Keratinocyte (primary cell): Measurements from ENCODE around the gene ZNF285. TPM values are rescaled to one million over a fixed set of nuclear protein-coding genes. Genes with fewer than 3 reads are reported as not detected.
"Not testable (repeated sequence)": the region's sequence is repeated elsewhere in the genome, so short reads cannot be mapped to it uniquely, and the experiment has no call there.

ENCODE experiments used
- DNase-seq: peaks from one replicate; pipeline ENCODE4 v3.0.0-alpha.2; 2011; ENCODE audit warnings: low read depth, missing footprints, low spot score
- FAIRE-seq: peaks from 2 replicates; lab custom pipeline; 2011; peaks lifted over from hg19 to GRCh38; lab: Jason Lieb, UNC
- H2AFZ ChIP-seq: 2 replicates; pipeline ENCODE4 v1.6.0; 2012; ENCODE audit warnings: low read length, control low read depth, inconsistent platforms; ENCODE audit not compliant: control insufficient read depth
- H3K27ac ChIP-seq: 2 replicates; pipeline ENCODE4 v1.5.1; 2011; ENCODE audit warnings: low read length; ENCODE audit not compliant: control insufficient read depth, insufficient read depth
- H3K27me3 ChIP-seq: 3 replicates; pipeline ENCODE4 v1.6.0; 2011; ENCODE audit warnings: low read length; ENCODE audit not compliant: control insufficient read depth, insufficient read depth; ENCODE audit errors: extremely low read depth
- H3K36me3 ChIP-seq, 2 experiments: 2 replicates in 1 of 2; 3 replicates in 1 of 2; pipeline ENCODE4 v1.5.1; 2011; ENCODE audit warnings: low read length in 2 of 2, mild to moderate bottlenecking in 1 of 2; ENCODE audit not compliant: control insufficient read depth in 2 of 2, insufficient read depth in 2 of 2; ENCODE audit errors: extremely low read depth in 1 of 2
- H3K4me1 ChIP-seq: 3 replicates; pipeline ENCODE4 v1.5.1; 2011; ENCODE audit warnings: low read length; ENCODE audit not compliant: control insufficient read depth, insufficient read depth; ENCODE audit errors: extremely low read depth
- H3K4me2 ChIP-seq: 3 replicates; pipeline ENCODE4 v1.6.0; 2011; ENCODE audit warnings: low read depth, low read length; ENCODE audit not compliant: control insufficient read depth, insufficient read depth; ENCODE audit errors: extremely low read depth
- H3K4me3 ChIP-seq, 3 experiments: fragments of 200-600 bp in 1 of 3; sonication (generic) in 1 of 3; 2 replicates in 2 of 3; 3 replicates in 1 of 3; pipeline ENCODE4 v1.5.1; 2011 to 2016; ENCODE audit warnings: low read length in 3 of 3, mild to moderate bottlenecking in 3 of 3, control low read depth in 2 of 3, inconsistent platforms in 1 of 3, low read depth in 1 of 3, mixed read lengths in 1 of 3, mixed run types in 1 of 3, moderate library complexity in 1 of 3; ENCODE audit not compliant: control insufficient read depth in 2 of 3, insufficient read depth in 2 of 3; ENCODE audit errors: extremely low read depth in 1 of 3
- H3K79me2 ChIP-seq: 2 replicates; pipeline ENCODE4 v1.6.0; 2012; ENCODE audit warnings: low read length; ENCODE audit not compliant: control insufficient read depth, insufficient read depth
- H3K9ac ChIP-seq: 3 replicates; pipeline ENCODE4 v1.6.0; 2011; ENCODE audit warnings: low read length; ENCODE audit not compliant: control insufficient read depth, insufficient read depth; ENCODE audit errors: extremely low read depth
- H3K9me1 ChIP-seq: 3 replicates; pipeline ENCODE4 v1.6.0; 2011; ENCODE audit warnings: low read length; ENCODE audit not compliant: control insufficient read depth, insufficient read depth; ENCODE audit errors: extremely low read depth
- H3K9me3 ChIP-seq: 2 replicates; pipeline ENCODE4 v1.5.1; 2012; ENCODE audit warnings: low read depth, low read length; ENCODE audit not compliant: control insufficient read depth
- H4K20me1 ChIP-seq: 3 replicates; pipeline ENCODE4 v1.6.0; 2011; ENCODE audit warnings: low read length; ENCODE audit not compliant: control insufficient read depth, insufficient read depth; ENCODE audit errors: extremely low read depth
- EZH2 ChIP-seq: IDR thresholded peaks from one replicate; pipeline ENCODE4 v1.6.1; 2012; ENCODE audit warnings: inconsistent platforms, mild to moderate bottlenecking, low read length, moderate library complexity
- dilution Hi-C: fragments of 300-500 bp; cut with MboI; formaldehyde crosslinking; loops from one replicate; pipeline ENCODE4 v1.7.0; 2020; ENCODE audit warnings: low sequenced_read_pairs; ENCODE audit not compliant: extremely low pct_ligation_motif_present
- polyA plus RNA-seq, 5 experiments: library from polyadenylated mRNA; depleted of rRNA in 3 of 5; stranded (reverse) in 3 of 5; stranded (forward) in 1 of 5; unstranded in 1 of 5; fragments of >200 nt; gene quantifications; 1 replicate in 1 of 5; 2 replicates in 3 of 5; 3 replicates in 1 of 5; pipeline versions ENCODE4 v1.2.1 to v1.2.3, GENCODE V29; 2011 to 2012; ENCODE audit warnings: missing spikeins in 2 of 5, low read depth in 1 of 5, low replicate concordance in 1 of 5
- TF ChIP-seq, protein P1 (sequence below), 3 experiments: IDR thresholded peaks in 1 of 3; conservative IDR thresholded peaks in 1 of 3; optimal IDR thresholded peaks in 1 of 3; 2 replicates in 2 of 3; 3 replicates in 1 of 3; pipeline versions ENCODE3 to v1.5.1; 2011; ENCODE audit warnings: low read length in 3 of 3, mild to moderate bottlenecking in 3 of 3, moderate library complexity in 2 of 3, control low read depth in 1 of 3, inconsistent platforms in 1 of 3; ENCODE audit not compliant: insufficient read depth in 2 of 3; ENCODE audit errors: extremely low read depth in 1 of 3

Gene ZNF285
- polyA plus RNA-seq, 1 donor (not counting 4 experiments of a cell fraction or from before 2014, with no cell fraction given): 1.7 TPM

GRCh38 chr19:44430956-44431355 is 29.5 kb upstream of the ZNF285 start:
- no peaks in the 10 kb centered on the region for H3K9me1 ChIP-seq
- H3K79me2 ChIP-seq: no peaks in the 10 kb centered on the region
- H4K20me1 ChIP-seq: no peaks in the 10 kb centered on the region
- no peak overlapping the region for H3K4me2 ChIP-seq
- no peak for FAIRE-seq
- dilution Hi-C loops: no loop called here
- no peak overlapping the region for H3K4me3 ChIP-seq
- TF ChIP-seq, protein P1, sequence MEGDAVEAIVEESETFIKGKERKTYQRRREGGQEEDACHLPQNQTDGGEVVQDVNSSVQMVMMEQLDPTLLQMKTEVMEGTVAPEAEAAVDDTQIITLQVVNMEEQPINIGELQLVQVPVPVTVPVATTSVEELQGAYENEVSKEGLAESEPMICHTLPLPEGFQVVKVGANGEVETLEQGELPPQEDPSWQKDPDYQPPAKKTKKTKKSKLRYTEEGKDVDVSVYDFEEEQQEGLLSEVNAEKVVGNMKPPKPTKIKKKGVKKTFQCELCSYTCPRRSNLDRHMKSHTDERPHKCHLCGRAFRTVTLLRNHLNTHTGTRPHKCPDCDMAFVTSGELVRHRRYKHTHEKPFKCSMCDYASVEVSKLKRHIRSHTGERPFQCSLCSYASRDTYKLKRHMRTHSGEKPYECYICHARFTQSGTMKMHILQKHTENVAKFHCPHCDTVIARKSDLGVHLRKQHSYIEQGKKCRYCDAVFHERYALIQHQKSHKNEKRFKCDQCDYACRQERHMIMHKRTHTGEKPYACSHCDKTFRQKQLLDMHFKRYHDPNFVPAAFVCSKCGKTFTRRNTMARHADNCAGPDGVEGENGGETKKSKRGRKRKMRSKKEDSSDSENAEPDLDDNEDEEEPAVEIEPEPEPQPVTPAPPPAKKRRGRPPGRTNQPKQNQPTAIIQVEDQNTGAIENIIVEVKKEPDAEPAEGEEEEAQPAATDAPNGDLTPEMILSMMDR (optimal IDR thresholded peaks at IDR 0.05 in 1 of 3, IDR thresholded peaks at IDR 0.05 in 1 of 3, conservative IDR thresholded peaks at IDR 0.05 in 1 of 3; ENCODE audit: extremely low read depth in 1 of 3, insufficient read depth in 2 of 3, low read length in 3 of 3): no peak
- TF ChIP-seq EZH2: no peak
- H3K9me3 ChIP-seq: peaks cover 23% of the 10 kb centered on the region
- H3K36me3 ChIP-seq: peaks cover 8 to 12% of the 10 kb centered on the region in 2 experiments
- H3K4me1 ChIP-seq: no peaks in the 10 kb centered on the region
- H3K27me3 ChIP-seq: no peaks in the 10 kb centered on the region
- H3K9ac ChIP-seq: no peak overlapping the region
- no peak overlapping the region for H2AFZ ChIP-seq
- no peak overlapping the region for H3K27ac ChIP-seq
- no peak for DNase-seq

DNA sequence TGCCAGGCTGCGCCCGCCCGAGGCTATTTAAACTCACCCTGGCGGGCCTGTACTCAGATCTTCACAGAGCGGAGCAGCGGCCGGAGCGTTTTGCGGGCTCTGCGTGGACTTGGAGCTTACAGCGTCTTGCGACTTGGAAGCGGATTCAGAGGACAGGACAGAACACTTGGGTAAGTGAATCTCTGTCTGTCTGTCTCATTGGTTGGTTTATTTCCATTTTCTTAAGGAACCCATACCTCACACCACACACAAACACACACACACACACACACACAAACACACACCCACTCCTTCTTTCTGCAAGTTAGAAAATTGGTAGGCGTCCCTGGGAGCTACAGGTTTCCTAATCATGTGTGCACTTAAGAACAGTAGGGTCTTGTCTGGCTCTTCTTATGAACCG is 14.1 kb upstream of the ZNF285 start:
- H3K9me3 ChIP-seq, H4K20me1 ChIP-seq, H3K36me3 ChIP-seq, H3K4me2 ChIP-seq, DNase-seq, H3K9ac ChIP-seq, H3K79me2 ChIP-seq, FAIRE-seq, H3K27me3 ChIP-seq, H2AFZ ChIP-seq, dilution Hi-C loops, H3K27ac ChIP-seq, H3K4me1 ChIP-seq, H3K4me3 ChIP-seq, H3K9me1 ChIP-seq: not testable (repeated sequence)

GRCh38 chr19:44389268-44389667 is 12.1 kb downstream of the ZNF285 start:
- H3K9ac ChIP-seq, H3K4me1 ChIP-seq, H3K4me3 ChIP-seq, H3K9me3 ChIP-seq, H2AFZ ChIP-seq, H3K27me3 ChIP-seq, H3K36me3 ChIP-seq, H3K4me2 ChIP-seq, H4K20me1 ChIP-seq, DNase-seq, dilution Hi-C loops, H3K79me2 ChIP-seq, FAIRE-seq, H3K27ac ChIP-seq, H3K9me1 ChIP-seq: not testable (repeated sequence)
